ENCODE measurements around the gene CATSPER4. TPM values are rescaled to one million over a fixed set of nuclear protein-coding genes. Genes with fewer than 3 reads are reported as not detected.

Gene CATSPER4
- total and polyA plus RNA-seq, 2 donors (not counting 1 experiment from before 2014, with no cell fraction given): not detected

DNA sequence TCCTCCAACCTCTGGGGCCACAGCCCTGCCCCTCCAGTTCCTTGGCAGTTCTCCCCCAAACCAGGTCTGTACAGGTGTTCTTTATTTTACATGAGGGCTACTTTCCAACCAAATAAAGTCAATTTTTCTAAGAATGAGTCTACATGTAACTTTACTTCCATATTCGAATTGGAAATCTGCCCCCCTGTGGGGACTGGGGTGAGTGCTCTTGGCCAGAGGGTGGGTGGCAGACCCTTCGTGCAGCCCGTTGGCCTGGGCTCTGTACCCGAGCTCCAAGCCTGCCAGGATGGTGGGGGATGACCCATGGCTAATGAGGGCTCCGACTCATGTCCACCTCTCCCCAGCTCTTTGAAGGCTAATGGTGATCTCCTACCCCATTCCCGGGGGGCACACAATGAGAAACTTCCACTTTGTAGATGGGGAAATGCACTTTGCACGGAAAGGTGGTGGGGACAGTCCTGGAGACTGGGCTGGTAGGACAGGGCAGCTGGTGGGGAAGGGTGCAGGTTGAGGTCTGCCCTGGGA is 589 bp upstream of the CATSPER4 start:
- Mint-ChIP-seq H3K27me3 (no peaks in the 10 kb centered on the region), H3K4me3 (no peak overlapping the region), H3K4me1 (no peaks in the 10 kb centered on the region), H3K27ac (no peak overlapping the region), H3K9me3 (ENCODE audit: insufficient read depth) (no peaks in the 10 kb centered on the region)
- Histone ChIP-seq H3K79me2 (ENCODE audit: control insufficient read depth, insufficient read depth, low read length) (no peaks in the 10 kb centered on the region), H3K4me1 (ENCODE audit: control insufficient read depth in 2 of 2, insufficient read depth in 2 of 2, low read length in 2 of 2) (no peaks in the 10 kb centered on the region), H3K4me3 (ENCODE audit: control extremely low read depth in 1 of 5, extremely low read depth in 1 of 5, insufficient read depth in 1 of 5, low read depth in 2 of 5, low read length in 4 of 5) (no peak overlapping the region), H3K27ac (ENCODE audit: low read length in 2 of 2) (no peak overlapping the region), H3K27me3 (replicated peaks in 1 of 4; ENCODE audit: control extremely low read depth in 1 of 4, control insufficient read depth in 3 of 4, insufficient read depth in 4 of 4, low read length in 3 of 4) (peaks cover 0 to 2% (median 0%) of the 10 kb centered on the region in 4 experiments), H2AFZ (ENCODE audit: insufficient read depth, low read depth, low read length, poor library complexity, severe bottlenecking) (no peak overlapping the region), H3K36me3 (replicated peaks in 1 of 2; ENCODE audit: control extremely low read depth in 1 of 2, control insufficient read depth in 1 of 2, extremely low read depth in 1 of 2, insufficient read depth in 2 of 2, low read length in 1 of 2) (no peaks in the 10 kb centered on the region), H3K4me2 (replicated peaks; ENCODE audit: low read depth, low read length, poor library complexity, severe bottlenecking) (no peak overlapping the region), H3K9me3 (ENCODE audit: control extremely low read depth in 1 of 3, control insufficient read depth in 2 of 3, insufficient read depth in 1 of 3, low read length in 2 of 3) (no peaks in the 10 kb centered on the region), H4K20me1 (ENCODE audit: control insufficient read depth, insufficient read depth, low read length, poor library complexity, severe bottlenecking) (no peaks in the 10 kb centered on the region), H3K9ac (ENCODE audit: low read length) (no peak overlapping the region)
- no peak for TF ChIP-seq EZH2 (IDR thresholded peaks at IDR 0.05; ENCODE audit: borderline replicate concordance, insufficient read depth, low read depth, low read length, poor library complexity, severe bottlenecking)
- TF ChIP-seq, protein P1, sequence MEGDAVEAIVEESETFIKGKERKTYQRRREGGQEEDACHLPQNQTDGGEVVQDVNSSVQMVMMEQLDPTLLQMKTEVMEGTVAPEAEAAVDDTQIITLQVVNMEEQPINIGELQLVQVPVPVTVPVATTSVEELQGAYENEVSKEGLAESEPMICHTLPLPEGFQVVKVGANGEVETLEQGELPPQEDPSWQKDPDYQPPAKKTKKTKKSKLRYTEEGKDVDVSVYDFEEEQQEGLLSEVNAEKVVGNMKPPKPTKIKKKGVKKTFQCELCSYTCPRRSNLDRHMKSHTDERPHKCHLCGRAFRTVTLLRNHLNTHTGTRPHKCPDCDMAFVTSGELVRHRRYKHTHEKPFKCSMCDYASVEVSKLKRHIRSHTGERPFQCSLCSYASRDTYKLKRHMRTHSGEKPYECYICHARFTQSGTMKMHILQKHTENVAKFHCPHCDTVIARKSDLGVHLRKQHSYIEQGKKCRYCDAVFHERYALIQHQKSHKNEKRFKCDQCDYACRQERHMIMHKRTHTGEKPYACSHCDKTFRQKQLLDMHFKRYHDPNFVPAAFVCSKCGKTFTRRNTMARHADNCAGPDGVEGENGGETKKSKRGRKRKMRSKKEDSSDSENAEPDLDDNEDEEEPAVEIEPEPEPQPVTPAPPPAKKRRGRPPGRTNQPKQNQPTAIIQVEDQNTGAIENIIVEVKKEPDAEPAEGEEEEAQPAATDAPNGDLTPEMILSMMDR (IDR thresholded peaks at IDR 0.05): no peak
- DNase-seq (no peak), ATAC-seq (ENCODE audit: low read depth) (no peak)
- WGBS (ENCODE audit: insufficient coverage): 89% methylated on average over 5 of the region's 7 CpGs
- CTCF ChIA-PET: interaction anchor here (0.6 to 1.2 kb wide), 4 partner anchors 16 to 175 kb away, joined by 3 read pairs; partner anchors contain the start of gene CEP85
- intact Hi-C loops (cut with micrococcal nuclease): no loop called here
- POLR2A ChIA-PET: no interaction called here

DNA sequence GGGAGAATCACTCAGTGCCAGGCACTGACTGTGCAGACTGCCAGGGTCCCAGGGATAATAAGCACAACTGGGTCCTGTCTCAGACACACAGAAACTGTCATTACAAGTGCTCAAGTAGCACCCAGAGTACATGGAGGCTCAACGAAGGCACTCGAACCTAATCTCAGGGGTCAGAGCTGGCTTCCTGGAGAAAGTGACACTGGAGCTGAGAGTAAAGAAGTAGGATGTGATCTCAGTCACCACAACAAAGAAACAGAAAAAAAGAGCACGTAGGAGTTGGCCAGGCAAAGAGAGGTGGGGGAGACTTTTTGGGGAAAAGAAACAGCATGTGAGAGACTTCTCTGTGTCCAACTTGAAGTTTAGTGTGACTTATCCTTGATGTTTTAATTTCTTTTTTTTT is 1.3 kb downstream of the CATSPER4 start:
- no peak overlapping the region for H3K4me3 ChIP-seq (ENCODE audit: control extremely low read depth in 1 of 5, extremely low read depth in 1 of 5, insufficient read depth in 1 of 5, low read depth in 2 of 5, low read length in 4 of 5)
- H3K4me3 Mint-ChIP-seq: no peak overlapping the region
- H3K27ac ChIP-seq (ENCODE audit: low read length in 2 of 2): no peak overlapping the region
- no peaks in the 10 kb centered on the region for H3K9me3 ChIP-seq (ENCODE audit: control extremely low read depth in 1 of 3, control insufficient read depth in 2 of 3, insufficient read depth in 1 of 3, low read length in 2 of 3)
- ATAC-seq (ENCODE audit: low read depth) (no peak), DNase-seq (no peak)
- intact Hi-C loops (cut with micrococcal nuclease): no loop called here
- H3K36me3 ChIP-seq (replicated peaks in 1 of 2; ENCODE audit: control extremely low read depth in 1 of 2, control insufficient read depth in 1 of 2, extremely low read depth in 1 of 2, insufficient read depth in 2 of 2, low read length in 1 of 2): no peaks in the 10 kb centered on the region
- H3K27me3 ChIP-seq (replicated peaks in 1 of 4; ENCODE audit: control extremely low read depth in 1 of 4, control insufficient read depth in 3 of 4, insufficient read depth in 4 of 4, low read length in 3 of 4): peaks cover 0 to 2% (median 0%) of the 10 kb centered on the region in 4 experiments
- TF ChIP-seq EZH2 (IDR thresholded peaks at IDR 0.05; ENCODE audit: borderline replicate concordance, insufficient read depth, low read depth, low read length, poor library complexity, severe bottlenecking): no peak
- TF ChIP-seq, protein P1 (IDR thresholded peaks at IDR 0.05): no peak
- H3K4me1 Mint-ChIP-seq: no peaks in the 10 kb centered on the region
- H3K9me3 Mint-ChIP-seq (ENCODE audit: insufficient read depth): no peaks in the 10 kb centered on the region
- H3K79me2 ChIP-seq (ENCODE audit: control insufficient read depth, insufficient read depth, low read length): no peaks in the 10 kb centered on the region
- CTCF ChIA-PET: interaction anchor here (1.0 to 1.1 kb wide), 2 partner anchors 18 to 89 kb away, joined by 3 read pairs; no protein-coding TSS in a partner anchor
- no peak overlapping the region for H2AFZ ChIP-seq (ENCODE audit: insufficient read depth, low read depth, low read length, poor library complexity, severe bottlenecking)
- POLR2A ChIA-PET: interaction anchor here (0.7 kb wide), 1 partner anchor 127 kb away, joined by 4 read pairs; no protein-coding TSS in a partner anchor
- H3K4me1 ChIP-seq (ENCODE audit: control insufficient read depth in 2 of 2, insufficient read depth in 2 of 2, low read length in 2 of 2): no peaks in the 10 kb centered on the region
- WGBS (ENCODE audit: insufficient coverage): no CpG with 5 or more reads among the region's 3 CpGs
- H3K4me2 ChIP-seq (replicated peaks; ENCODE audit: low read depth, low read length, poor library complexity, severe bottlenecking): no peak overlapping the region
- no peak overlapping the region for H3K9ac ChIP-seq (ENCODE audit: low read length)
- no peak overlapping the region for H3K27ac Mint-ChIP-seq
- peaks cover 6% of the 10 kb centered on the region for H3K27me3 Mint-ChIP-seq
- H4K20me1 ChIP-seq (ENCODE audit: control insufficient read depth, insufficient read depth, low read length, poor library complexity, severe bottlenecking): no peaks in the 10 kb centered on the region

Data from B cell (primary cell).